ENCODE measurements around the gene SLCO3A1. TPM values are rescaled to one million over a fixed set of nuclear protein-coding genes. Genes with fewer than 3 reads are reported as not detected.

Gene SLCO3A1
- total RNA-seq = 7.4 and 7.6 TPM in 2 replicates

DNA sequence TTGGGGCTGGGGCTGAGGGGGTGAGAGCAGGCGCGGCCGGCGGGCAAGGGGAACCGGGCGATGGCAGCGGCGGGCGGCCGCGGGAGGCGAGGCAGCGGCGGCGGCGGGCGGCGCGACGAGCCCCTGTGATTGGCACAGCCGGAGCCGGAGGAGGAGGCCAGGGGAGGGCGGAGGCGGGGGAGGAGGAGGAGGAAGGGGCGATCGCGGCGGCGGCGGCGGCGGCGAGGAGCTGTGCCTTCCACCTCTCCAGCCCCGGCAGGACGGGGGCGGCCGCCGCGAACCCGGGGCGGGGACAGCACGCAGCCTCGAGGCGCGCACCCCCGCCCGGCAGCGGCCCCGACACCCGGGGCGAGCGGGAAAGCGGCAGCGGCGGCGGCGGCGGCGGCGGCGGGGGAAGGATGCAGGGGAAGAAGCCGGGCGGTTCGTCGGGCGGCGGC lies at the start of gene SLCO3A1:
Gene SLCO3A1, plus strand, starts transcription at position 198 of the 437 bp plus-strand sequence.

All from cardiac atrium fibroblast (primary cell).